Heart right ventricle (tissue), 16 donors: ENCODE results near the gene PGM5. TPM values are rescaled to one million over a fixed set of nuclear protein-coding genes. Genes with fewer than 3 reads are reported as not detected.
"Not testable (repeated sequence)": the region's sequence is repeated elsewhere in the genome, so short reads cannot be mapped to it uniquely, and the experiment has no call there.

Experiments
- ATAC-seq, 8 donors: fragments of 200-7000 bp; cut with Tn5 transposase; one replicate each; pipeline ENCODE4 v1.9.1; 2020; ENCODE audit warnings: mild to moderate bottlenecking in 8 of 8, moderate library complexity in 8 of 8, moderate number of reproducible peaks in 1 of 8
- DNase-seq, 2 donors: peaks; one replicate each; pipeline ENCODE4 v3.0.0-alpha.2; 2020
- H3K27ac ChIP-seq, 10 donors: fragments of 200-600 bp; sonication (generic) in 2 of 10; one replicate each; pipeline versions ENCODE4 v1.5.0 to v1.8.0; 2020 to 2022; ENCODE audit warnings: mild to moderate bottlenecking in 3 of 10
- H3K27me3 ChIP-seq, 7 donors: fragments of 200-600 bp; one replicate each; pipeline ENCODE4 v1.8.0; 2021 to 2022; ENCODE audit warnings: mild to moderate bottlenecking in 2 of 7
- H3K36me3 ChIP-seq, 9 donors: fragments of 200-600 bp; sonication (generic) in 1 of 9; one replicate each; pipeline versions ENCODE4 v1.5.0 to v1.8.0; 2020 to 2022; ENCODE audit warnings: mild to moderate bottlenecking in 2 of 9
- H3K4me1 ChIP-seq, 9 donors: fragments of 200-600 bp; sonication (generic) in 1 of 9; one replicate each; pipeline versions ENCODE4 v1.5.0 to v1.8.0; 2020 to 2022; ENCODE audit warnings: mild to moderate bottlenecking in 4 of 9
- H3K4me3 ChIP-seq, 10 donors: fragments of 200-600 bp; sonication (generic) in 2 of 10; one replicate each; pipeline versions ENCODE4 v1.5.0 to v1.8.0; 2020 to 2022; ENCODE audit warnings: mild to moderate bottlenecking in 7 of 10, moderate library complexity in 2 of 10
- H3K9me3 ChIP-seq, 11 donors: fragments of 200-600 bp in 10 of 11; sonication (generic) in 2 of 11; one replicate each; pipeline versions ENCODE4 v1.5.0 to v1.8.0; 2013 to 2022; ENCODE audit warnings: mild to moderate bottlenecking in 2 of 11, control low read depth in 1 of 11, moderate library complexity in 1 of 11
- CTCF ChIP-seq, 9 donors: fragments of 200-600 bp; sonication (generic) in 2 of 9; IDR thresholded peaks; one replicate each; pipeline versions ENCODE4 v1.5.0 to v1.8.0; 2021 to 2022; ENCODE audit warnings: antibody characterized with exemption in 9 of 9, mild to moderate bottlenecking in 5 of 9, moderate library complexity in 1 of 9
- WGBS, 2 donors: extraction: QIAGEN DNeasy Blood & Tissue Kit; methylation state at CpG; one replicate each; pipeline ENCODE4 v1.1.7; 2013; ENCODE audit warnings: inconsistent platforms in 1 of 2; 5-methylcytosine and 5-hydroxymethylcytosine counted together
- intact Hi-C, 10 donors: fragments of 100-400 bp; cut with DNase I; formaldehyde crosslinking; loops; one replicate each; pipeline versions ENCODE4 v1.11.1 to v1.14.2; 2022
- polyA plus RNA-seq, 2 donors: library from polyadenylated mRNA; stranded (reverse); fragments of 200-250 nt; gene quantifications; one replicate each; pipeline ENCODE4 v1.2.3, GENCODE V29; 2013
- total RNA-seq, 10 donors: library from RNA; stranded (reverse); fragmentation: NEBNext Ultra II Directional in 3 of 10; extraction: Animal tissue kit (Norgen Biotek cat#: 25700) in 3 of 10; gene quantifications; one replicate each; pipeline versions ENCODE4 v1.2.1 to v1.2.4, GENCODE V29; 2021 to 2023
- donor health status: Arrhythmogenic right ventricular cardiomyopathy.
- donor health status: ischemic (EF 13 %, LVEDD 7.1; RV severe dilation, severe dysfunction).
- donor health status: healthy with polysubstance abuse.
- donor health status: DM: no; HTN: yes; CAD: no.
- donor health status: DM: no; HTN: no; CAD: no.
- donor health status: ischemic (EF 25% LVEDD 6.9; RV normal size, moderate dysfunction).
- donor health status: ischemic (EF 25% LVEDD 5.7; RV mildly dilated, moderate dysfunction).
- donor health status: healthy.
- donor health status: DM: yes; HTN: yes; CAD: no.
- donor health status: Ischemic cardiomyopathy.
- donor health status: ischemic (EF 35%, LVEDD 5.7; RV mildly dilated, moderate dysfunction).
- donor health status: nonischemic (EF 11% LVEDD 7.7; RV severe dilation, severe dysfunction).
- donor health status: DM: yes; HTN: yes; CAD: no.
- donor health status: PGD.
- donor health status: ischemic (EF 29% LVEDD 5.4; RV normal size, mild dysfunction).
- donor health status: nonischemic (EF 23%, LVEDD 6.1; RV moderate dilation, normal function).

The PGM5 gene
- total and polyA plus RNA-seq, 12 donors: 26.8 to 245 (median 175) TPM

GRCh38 chr9:68332122-68332521, 24.3 kb upstream of the PGM5 start:
- H3K36me3 ChIP-seq, DNase-seq, H3K4me1 ChIP-seq, H3K9me3 ChIP-seq, H3K27me3 ChIP-seq, ATAC-seq, intact Hi-C loops, H3K27ac ChIP-seq, H3K4me3 ChIP-seq: not testable (repeated sequence)
- WGBS, 2 donors: 70 to 100% methylated on average over 1 of the region's 1 CpG

DNA sequence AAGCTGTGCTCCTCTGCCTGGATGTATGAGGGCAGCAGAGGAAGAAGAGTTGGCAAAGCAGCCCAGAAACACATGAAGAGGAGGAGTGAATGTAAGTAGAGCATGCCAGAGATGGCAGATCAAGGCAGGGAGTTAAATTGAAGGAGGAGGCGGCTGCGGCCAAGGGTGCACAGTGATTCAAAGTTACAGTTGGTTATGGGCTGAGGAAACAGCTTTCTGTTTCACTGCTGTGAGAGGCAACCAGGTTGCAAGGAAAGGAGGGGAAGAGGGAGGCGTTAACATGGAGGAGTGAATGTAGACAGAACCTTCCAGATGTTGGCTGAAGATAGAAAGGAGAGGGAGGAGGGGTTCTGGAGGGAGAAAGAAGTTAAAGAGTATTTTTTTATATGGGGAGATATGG, 20.5 kb upstream of the PGM5 start:
- H3K4me3 ChIP-seq, intact Hi-C loops, H3K36me3 ChIP-seq, H3K9me3 ChIP-seq, H3K4me1 ChIP-seq, H3K27ac ChIP-seq, DNase-seq, ATAC-seq, H3K27me3 ChIP-seq: not testable (repeated sequence)
- WGBS, 2 donors: 86 to 92% methylated on average over 2 of the region's 3 CpGs

- H3K4me1 ChIP-seq, H3K27me3 ChIP-seq, H3K4me3 ChIP-seq, H3K36me3 ChIP-seq, DNase-seq, intact Hi-C loops, H3K27ac ChIP-seq, H3K9me3 ChIP-seq: not testable (repeated sequence)
- 65 to 70% methylated on average over 4 of the region's 10 CpGs for WGBS, 2 donors
- ATAC-seq: peak in 4 of 8 donors; percentile 28 to 51 (median 41)
Measured at GRCh38 chr9:68336639-68337339, 19.6 kb upstream of the PGM5 start.

GRCh38 chr9:68338000-68338399, 18.4 kb upstream of the PGM5 start:
- 91 to 94% methylated on average over 7 of the region's 7 CpGs for WGBS, 2 donors
- H3K9me3 ChIP-seq, H3K27me3 ChIP-seq, intact Hi-C loops, H3K4me1 ChIP-seq, DNase-seq, ATAC-seq, H3K4me3 ChIP-seq, H3K36me3 ChIP-seq, H3K27ac ChIP-seq: not testable (repeated sequence)

DNA sequence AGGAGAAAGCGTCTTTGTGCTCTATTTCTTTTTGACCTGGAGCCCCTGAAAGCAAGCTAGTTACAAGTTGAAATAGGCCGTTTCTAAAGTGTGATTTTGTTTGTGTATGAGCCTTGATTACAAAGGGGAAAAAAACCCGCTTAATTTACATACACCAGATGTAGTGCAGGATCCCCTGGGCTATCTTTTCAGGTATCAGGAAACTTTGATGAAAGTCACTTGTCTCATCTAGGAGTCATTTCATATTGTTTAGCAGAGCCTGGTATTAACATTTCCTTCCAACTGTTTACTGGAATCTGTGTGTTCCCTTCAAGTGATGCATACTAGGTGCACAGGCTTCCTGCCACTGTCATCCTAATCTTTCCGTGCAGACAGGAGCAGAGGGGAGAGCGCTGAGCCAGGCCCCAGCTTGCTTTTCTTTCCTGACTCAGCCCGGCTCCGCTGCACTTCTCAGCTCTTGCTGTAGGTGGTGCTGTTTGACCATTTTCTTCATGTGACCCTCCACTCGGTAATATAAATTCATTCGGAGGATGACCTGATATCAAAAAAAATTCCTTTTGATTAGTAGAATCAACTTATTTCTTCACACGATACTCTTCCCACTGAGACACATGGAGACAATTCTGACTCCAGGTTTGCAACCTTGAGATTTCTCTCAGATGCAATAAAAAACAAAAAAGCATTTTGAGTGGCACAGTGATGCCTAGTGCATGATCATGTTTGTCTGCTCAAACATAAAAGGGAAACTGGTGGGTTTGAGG, 14.0 kb upstream of the PGM5 start:
- H3K4me1 ChIP-seq, H3K27me3 ChIP-seq, H3K4me3 ChIP-seq, DNase-seq, H3K9me3 ChIP-seq, H3K36me3 ChIP-seq, H3K27ac ChIP-seq: not testable (repeated sequence)
- peak; percentile 78 to 93 (median 88) for ATAC-seq
- 6 to 12% methylated on average over 4 of the region's 10 CpGs for WGBS, 2 donors
- TF ChIP-seq CTCF (IDR thresholded peaks at IDR 0.05): peak in 7 of 9 donors; percentile 24 to 41 (median 34)
- intact Hi-C loops: loop anchor here in 2 of 10 donors (10.0 kb wide), 2 partner anchors 222 to 232 kb away; no protein-coding TSS in a partner anchor

- 64 to 81% methylated on average over 3 of the region's 4 CpGs for WGBS, 2 donors
Measured at GRCh38 chr9:68343242-68343641, 13.2 kb upstream of the PGM5 start.

GRCh38 chr9:68343992-68344391, 12.4 kb upstream of the PGM5 start:
- H3K27me3 ChIP-seq, H3K27ac ChIP-seq, H3K9me3 ChIP-seq, H3K4me3 ChIP-seq, H3K36me3 ChIP-seq, DNase-seq, H3K4me1 ChIP-seq: not testable (repeated sequence)
- intact Hi-C loops: loop anchor here in 2 of 10 donors (10.0 kb wide), 2 partner anchors 221 to 231 kb away; no protein-coding TSS in a partner anchor
- ATAC-seq: peak in 3 of 8 donors; percentile 16 to 50 (median 34)
- WGBS, 2 donors: 61 to 62% methylated on average over 3 of the region's 4 CpGs

More at GRCh38 chr9:68343242-68343641, 13.2 kb upstream of the PGM5 start:
- H3K4me1 ChIP-seq, H3K27me3 ChIP-seq, H3K4me3 ChIP-seq, DNase-seq, ATAC-seq, H3K9me3 ChIP-seq, H3K27ac ChIP-seq, H3K36me3 ChIP-seq: not testable (repeated sequence)
- intact Hi-C loops: loop anchor here in 2 of 10 donors (10.0 kb wide), 2 partner anchors 222 to 232 kb away; no protein-coding TSS in a partner anchor

GRCh38 chr9:68351689-68352088, 4.7 kb upstream of the PGM5 start:
- 63 to 64% methylated on average over 4 of the region's 4 CpGs for WGBS, 2 donors
- peak overlapping the region in 2 of 10 donors; percentile 31 to 40 for H3K27ac ChIP-seq
- not testable (repeated sequence) for DNase-seq, H3K4me3 ChIP-seq, H3K4me1 ChIP-seq, H3K9me3 ChIP-seq, H3K27me3 ChIP-seq, H3K36me3 ChIP-seq
- peak in 4 of 8 donors; percentile 21 to 66 (median 33) for ATAC-seq
- intact Hi-C loops: loop anchor here in 4 of 10 donors (10.0 kb wide), 2 partner anchors 143 to 153 kb away; no protein-coding TSS in a partner anchor

GRCh38 chr9:68355993-68356379, 425 bp upstream of the PGM5 start:
- intact Hi-C loops: loop anchor here in 4 of 10 donors (10.0 kb wide), 2 partner anchors 139 to 149 kb away; no protein-coding TSS in a partner anchor
- H3K36me3 ChIP-seq, DNase-seq, H3K9me3 ChIP-seq: not testable (repeated sequence)
- H3K27me3 ChIP-seq: peaks cover 0 to 11% (median 0%) of the 10 kb centered on the region in 7 donors
- peaks cover 0 to 29% (median 7%) of the 10 kb centered on the region in 9 donors for H3K4me1 ChIP-seq
- WGBS, 2 donors: 0 to 3% methylated on average over 5 of the region's 5 CpGs
- H3K4me3 ChIP-seq: peak overlapping the region in 9 of 10 donors; percentile 47 to 95 (median 76)
- H3K27ac ChIP-seq: peak overlapping the region in 6 of 10 donors; percentile 92 to 97 (median 96)
- ATAC-seq: peak; percentile 0 to 55 (median 34)
